ENCODE results near the gene NDP.
A peak's percentile ranks its signal among the peaks of the same experiment; 100 is the strongest.
"Not testable (repeated sequence)": the region's sequence is repeated elsewhere in the genome, so short reads cannot be mapped to it uniquely, and the experiment has no call there.

NDP gene

DNA sequence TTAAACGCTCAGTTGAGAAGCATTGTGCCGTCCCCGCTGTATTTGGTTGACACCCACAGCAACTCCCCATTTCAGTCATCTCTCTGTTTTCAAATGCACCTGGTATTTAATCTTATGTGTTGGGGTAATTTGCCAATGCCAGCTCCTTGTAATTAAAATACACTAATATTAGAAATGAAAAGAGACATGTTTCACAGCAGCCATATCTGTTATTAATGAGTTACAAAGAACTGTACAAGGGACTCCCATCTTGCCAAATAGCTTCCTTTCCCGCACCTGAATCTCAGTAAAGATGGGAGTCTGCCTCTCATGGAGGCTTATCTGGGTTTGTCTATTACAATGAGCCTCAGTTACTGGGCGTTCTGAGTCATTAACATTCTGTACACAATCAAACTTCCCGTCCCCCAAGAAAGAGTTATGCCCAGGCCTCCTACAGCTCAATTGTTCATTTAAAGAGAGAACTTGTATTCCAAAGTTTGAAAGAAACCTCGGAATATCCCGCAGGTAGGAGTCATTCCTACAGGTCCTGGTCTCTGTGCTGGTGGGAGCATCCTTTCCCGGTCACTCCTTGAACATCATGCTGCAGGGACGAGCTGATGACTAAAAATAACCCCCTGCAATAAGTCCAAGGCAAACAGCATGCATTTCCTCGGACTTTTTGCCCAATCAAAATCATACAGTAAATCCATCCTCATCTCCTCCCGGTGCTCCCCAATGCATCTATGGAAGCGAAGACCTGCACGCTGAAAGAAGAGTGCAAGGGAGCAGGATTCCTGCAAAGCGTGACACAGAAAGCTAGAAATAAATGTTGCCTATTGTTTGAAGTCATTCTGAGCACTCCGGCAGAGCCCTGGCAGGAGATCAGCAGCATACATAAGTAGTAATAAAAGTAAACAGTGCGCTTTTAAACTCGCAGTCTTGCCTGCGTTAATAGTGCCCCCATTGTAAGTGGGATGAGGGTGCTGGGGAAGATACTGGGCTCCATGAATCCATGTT, 926 bp downstream of the NDP start:
- DNase-seq (ENCODE audit: low read depth in 2 of 2): no peak

DNA sequence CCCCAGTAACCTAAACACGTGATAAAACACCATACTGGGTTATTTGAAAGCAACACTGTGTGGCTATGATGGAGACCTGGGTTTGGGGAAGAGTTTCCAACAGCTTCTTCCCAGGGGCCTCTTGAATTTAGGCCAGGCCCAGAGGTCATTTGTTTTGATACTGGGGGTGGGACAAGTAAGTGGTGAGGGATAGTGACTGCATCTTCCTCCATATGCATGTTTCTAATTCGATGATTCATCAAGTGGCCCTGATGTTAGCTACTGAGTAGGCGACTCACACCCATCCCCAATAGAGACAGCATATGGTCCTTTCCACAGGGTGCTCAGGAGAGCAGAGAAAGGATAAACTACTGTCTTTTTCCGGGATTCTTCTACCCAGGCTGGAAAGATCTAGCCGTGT, 2.7 kb downstream of the NDP start:
- DNase-seq (ENCODE audit: low read depth in 2 of 2): no peak

- DNase-seq (ENCODE audit: low read depth in 2 of 2): no peak
Observed at GRCh38 chrX:43969504-43970501, 3.4 kb downstream of the NDP start.

- no peak for DNase-seq (ENCODE audit: low read depth in 2 of 2)
Observed at GRCh38 chrX:43968359-43968781, 4.8 kb downstream of the NDP start.

GRCh38 chrX:43964936-43965335, 8.3 kb downstream of the NDP start:
- no peak for DNase-seq (ENCODE audit: low read depth in 2 of 2)

DNA sequence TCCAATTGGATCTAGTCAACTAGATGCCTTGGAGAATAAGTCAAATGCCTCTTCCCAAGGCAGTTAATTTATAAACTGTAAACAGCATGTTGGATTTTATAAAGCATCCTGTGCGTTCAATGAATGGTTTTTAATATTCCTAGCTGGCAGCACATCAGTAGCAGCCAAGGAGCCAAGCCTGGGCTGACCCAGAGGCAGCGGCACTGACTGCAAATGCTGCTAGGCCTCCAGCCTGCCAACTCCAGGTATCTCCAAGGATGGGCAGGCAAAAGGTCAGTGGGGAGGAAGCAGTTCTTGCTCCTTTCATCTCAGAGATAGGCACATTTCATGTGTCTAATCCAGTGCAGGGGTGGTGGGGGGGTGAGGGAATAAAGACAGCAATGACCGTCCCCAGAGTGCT, 9.5 kb downstream of the NDP start:
- DNase-seq (ENCODE audit: low read depth in 2 of 2): no peak

DNA sequence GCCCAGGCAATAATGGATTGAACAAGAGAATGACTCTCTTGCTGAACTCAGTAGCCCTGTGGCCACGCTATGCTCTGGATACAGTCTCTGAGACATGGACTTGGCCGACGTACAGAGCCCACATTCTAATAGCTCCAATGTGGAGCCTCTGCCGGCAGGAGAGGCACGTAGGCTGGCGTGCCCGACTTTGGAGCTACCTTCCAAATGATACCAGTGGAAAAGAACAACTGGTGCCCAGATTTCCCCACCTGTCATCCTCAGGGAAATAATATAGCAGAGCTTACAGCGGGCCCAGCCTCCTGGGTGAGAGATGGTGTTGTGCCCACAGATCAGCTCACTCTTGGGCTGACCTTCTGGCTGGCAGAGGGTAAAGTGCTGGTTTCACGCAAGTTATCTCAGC, 10.6 kb downstream of the NDP start:
- DNase-seq (ENCODE audit: low read depth in 2 of 2): no peak

DNA sequence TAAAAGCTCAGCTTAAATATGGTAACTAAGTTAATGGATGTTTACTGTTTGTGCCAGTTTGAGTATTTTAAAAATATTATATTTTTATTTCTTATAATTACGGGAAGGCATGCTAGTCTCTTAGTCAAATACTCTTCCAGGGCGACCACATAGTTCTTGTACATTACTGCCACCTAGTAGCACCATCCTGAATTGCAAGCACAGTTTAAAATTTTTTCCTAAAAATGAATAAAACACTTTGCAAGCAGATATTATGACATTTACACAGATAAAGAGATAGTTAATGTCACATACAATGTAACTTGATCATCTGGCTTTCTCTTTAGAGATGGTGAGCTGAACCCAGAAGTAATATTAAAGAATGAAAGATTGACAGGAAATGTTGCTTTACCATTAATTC, 11.5 kb downstream of the NDP start:
- no peak for DNase-seq (ENCODE audit: low read depth in 2 of 2)

GRCh38 chrX:43958529-43958928, 14.7 kb downstream of the NDP start:
- no peak for DNase-seq (ENCODE audit: low read depth in 2 of 2)

GRCh38 chrX:43956034-43956433, 17.2 kb downstream of the NDP start:
- no peak for DNase-seq (ENCODE audit: low read depth in 2 of 2)

GRCh38 chrX:43953218-43953617, 20.0 kb downstream of the NDP start:
- DNase-seq (ENCODE audit: low read depth in 2 of 2): no peak

- DNase-seq (ENCODE audit: low read depth in 2 of 2): peak in 1 of 2 donors; percentile 19
Observed at GRCh38 chrX:43949669-43950068, 23.5 kb downstream of the NDP start.

DNA sequence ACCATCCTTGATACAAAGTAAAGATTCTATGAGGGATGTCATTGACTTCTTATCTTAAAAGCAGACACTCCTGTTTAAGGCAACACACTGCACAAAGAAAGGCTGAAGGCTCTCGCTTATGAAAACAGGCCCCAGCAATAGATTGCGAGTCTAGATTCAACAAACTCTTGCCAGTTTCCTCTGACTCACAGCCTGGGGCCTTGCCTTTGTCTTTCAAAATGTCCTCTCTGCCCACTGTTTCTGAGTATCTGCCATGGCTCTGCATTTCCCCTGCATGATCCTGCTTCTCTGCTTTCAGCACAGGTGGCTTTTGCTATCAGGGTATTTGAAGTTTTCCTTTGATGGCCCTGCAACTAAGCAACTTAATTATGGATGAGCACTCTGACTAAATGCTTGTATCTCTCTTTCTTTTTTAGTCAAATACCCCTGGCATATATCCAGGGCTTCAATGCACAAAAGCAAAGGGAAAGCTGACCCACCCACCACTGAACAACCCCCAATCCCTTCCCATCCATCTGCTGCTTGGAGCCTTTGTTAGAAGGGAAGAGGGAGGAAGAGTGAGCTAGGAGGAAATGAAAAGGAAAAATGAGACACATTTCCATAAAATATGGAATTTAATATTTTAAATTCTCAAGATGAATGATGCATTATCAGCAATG, 32.2 kb downstream of the NDP start:
- no peak for DNase-seq (ENCODE audit: low read depth in 2 of 2)

DNA sequence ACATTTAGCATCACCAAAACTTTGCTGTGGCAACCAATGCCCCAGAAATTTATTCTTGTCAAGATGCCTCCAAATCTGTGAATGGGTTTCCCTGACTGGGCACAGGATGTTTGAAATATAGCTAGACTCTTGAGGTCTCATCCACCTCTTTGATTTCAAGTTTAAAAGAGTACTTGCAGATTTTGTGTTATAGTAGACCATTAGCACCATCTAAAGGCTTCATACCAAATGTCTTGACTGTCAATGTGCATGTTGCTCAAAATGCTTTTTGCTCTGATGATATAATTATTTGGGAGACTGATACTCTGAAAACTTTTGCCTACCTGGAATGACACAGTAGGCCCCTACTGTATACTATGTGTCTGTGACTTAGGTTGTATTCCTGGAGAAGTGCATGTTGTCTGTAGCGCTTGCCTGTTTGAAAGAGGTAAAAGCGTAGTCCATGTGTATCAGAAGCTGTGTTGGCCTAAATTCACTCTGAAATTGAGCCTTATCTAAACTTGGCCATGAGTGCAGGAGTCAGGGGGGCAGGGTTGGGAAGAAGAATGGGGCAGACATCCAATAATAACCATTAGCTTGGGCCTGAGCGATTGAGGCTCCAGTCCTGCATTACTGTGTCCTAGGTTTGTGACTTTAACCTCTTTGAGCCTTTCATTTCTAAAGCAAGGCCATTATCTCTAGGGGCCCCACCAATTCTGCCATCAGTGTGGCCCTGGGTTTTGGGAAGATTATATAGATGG, 33.8 kb downstream of the NDP start:
- DNase-seq (ENCODE audit: low read depth in 2 of 2): no peak

DNA sequence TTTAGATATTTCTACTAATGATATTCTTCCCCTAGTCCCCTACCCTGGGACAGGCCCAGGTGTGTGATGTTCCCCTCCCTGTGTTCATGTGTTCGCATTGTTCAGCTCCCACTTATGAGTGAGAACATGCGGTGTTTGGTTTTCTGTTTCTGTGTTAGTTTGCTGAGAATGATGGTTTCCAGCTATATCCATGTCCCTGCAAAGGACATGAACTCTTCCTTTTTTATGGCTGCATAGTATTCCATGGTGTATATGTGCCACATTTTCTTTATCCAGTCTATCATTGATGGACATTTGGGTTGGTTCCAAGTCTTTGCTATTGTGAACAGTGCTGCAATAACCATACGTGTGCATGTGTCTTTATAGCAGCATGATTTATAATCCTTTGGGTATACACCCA, 51.2 kb downstream of the NDP start:
- DNase-seq (ENCODE audit: low read depth in 2 of 2): not testable (repeated sequence)

- not testable (repeated sequence) for DNase-seq (ENCODE audit: low read depth in 2 of 2)
Observed at GRCh38 chrX:43910772-43911171, 62.4 kb downstream of the NDP start.

- DNase-seq (ENCODE audit: low read depth in 2 of 2): no peak
Observed at GRCh38 chrX:43910012-43910411, 63.2 kb downstream of the NDP start.

DNA sequence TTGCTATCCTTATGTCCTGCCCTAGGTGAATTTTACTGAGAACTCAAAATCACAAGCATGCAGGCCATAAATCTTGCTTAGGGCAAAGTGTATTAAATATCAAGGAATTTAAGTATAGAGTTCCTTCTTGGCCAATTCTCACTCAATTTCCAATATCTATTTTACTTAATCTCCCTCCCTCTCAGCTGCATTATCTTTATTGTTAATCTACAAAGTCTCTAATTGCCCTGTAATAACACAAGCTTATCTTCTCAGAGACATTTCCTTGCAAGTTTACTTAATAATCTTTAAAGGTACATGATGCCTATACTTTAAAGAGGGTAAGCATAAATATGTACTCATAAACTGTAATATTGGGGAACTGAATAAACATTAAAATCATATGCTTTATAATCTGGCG, 64.0 kb downstream of the NDP start:
- no peak for DNase-seq (ENCODE audit: low read depth in 2 of 2)

- no peak for DNase-seq (ENCODE audit: low read depth in 2 of 2)
Observed at GRCh38 chrX:43899878-43900815, 73.0 kb downstream of the NDP start.
